H1 (cell line): ENCODE results near the gene BEAN1. TPM values are rescaled to one million over a fixed set of nuclear protein-coding genes. Genes with fewer than 3 reads are reported as not detected.

Source experiments
- ASH2L ChIP-seq: fragments of 200-600, 300-600 bp; sonication (generic); IDR thresholded peaks from one replicate; pipeline ENCODE4 v1.7.1; 2017; ENCODE audit warnings: low read length
- JUN ChIP-seq: IDR thresholded peaks from 2 replicates; pipeline ENCODE4 v1.6.1; 2011; ENCODE audit warnings: low read depth, mild to moderate bottlenecking, improper control_type of control experiment, low read length
- polyA plus RNA-seq, 7 experiments: library from polyadenylated mRNA; depleted of rRNA in 3 of 7; stranded (reverse) in 5 of 7; unstranded in 2 of 7; fragments of >200 nt in 5 of 7; fragments of 200-250 nt in 2 of 7; gene quantifications; 1 replicate in 5 of 7; 2 replicates in 1 of 7; 4 replicates in 1 of 7; pipeline versions ENCODE4 v1.2.1 to v1.2.3, GENCODE V29; 2011 to 2013; ENCODE audit warnings: missing spikeins in 2 of 7, mixed read lengths in 2 of 7
- total RNA-seq: library from RNA; stranded (reverse); fragmentation: NEBNext Ultra II Directional; extraction: Animal tissue kit (Norgen Biotek cat#: 25700); gene quantifications from 2 replicates; pipeline ENCODE4 v1.2.1, GENCODE V29; 2021

Gene BEAN1
- total and polyA plus RNA-seq, 2 of the 8 experiments (the other 6 are each of a cell fraction or from before 2014, with no cell fraction given): 0.08 TPM; not detected in 1

- TF ChIP-seq JUN (no peak), ASH2L (no peak)
Observed at GRCh38 chr16:66468321-66468965, 41.3 kb downstream of the BEAN1 start (continued).
